Fibroblast of skin of left quadriceps (primary cell): Measurements from ENCODE around the gene EIPR1.
"Not testable (repeated sequence)": the region's sequence is repeated elsewhere in the genome, so short reads cannot be mapped to it uniquely, and the experiment has no call there.

ENCODE experiments used
- DNase-seq, 2 experiments: peaks; one replicate each; pipeline ENCODE4 v3.0.0-alpha.2; 2013; ENCODE audit warnings: low read depth in 2 of 2

EIPR1 gene

DNA sequence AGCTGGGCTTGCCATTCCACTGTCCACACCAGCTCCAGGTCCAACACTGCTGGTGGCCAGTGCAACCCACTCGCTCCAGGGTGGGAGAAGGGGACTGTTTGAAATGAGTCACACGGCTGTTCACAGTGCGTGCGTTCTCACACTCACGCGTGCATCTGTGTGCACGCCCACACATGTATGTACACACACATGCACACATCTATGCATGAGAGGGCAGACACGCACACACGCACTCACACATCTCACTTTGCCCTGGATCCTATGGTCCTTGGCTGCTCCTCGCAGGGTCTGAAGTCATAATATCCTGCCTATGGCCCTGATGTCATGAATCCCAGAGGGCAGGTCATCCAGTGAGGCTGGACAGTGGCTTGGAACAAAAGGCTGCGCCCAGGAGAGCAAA lies 182.8 kb downstream of the EIPR1 start:
- no peak for DNase-seq

DNA sequence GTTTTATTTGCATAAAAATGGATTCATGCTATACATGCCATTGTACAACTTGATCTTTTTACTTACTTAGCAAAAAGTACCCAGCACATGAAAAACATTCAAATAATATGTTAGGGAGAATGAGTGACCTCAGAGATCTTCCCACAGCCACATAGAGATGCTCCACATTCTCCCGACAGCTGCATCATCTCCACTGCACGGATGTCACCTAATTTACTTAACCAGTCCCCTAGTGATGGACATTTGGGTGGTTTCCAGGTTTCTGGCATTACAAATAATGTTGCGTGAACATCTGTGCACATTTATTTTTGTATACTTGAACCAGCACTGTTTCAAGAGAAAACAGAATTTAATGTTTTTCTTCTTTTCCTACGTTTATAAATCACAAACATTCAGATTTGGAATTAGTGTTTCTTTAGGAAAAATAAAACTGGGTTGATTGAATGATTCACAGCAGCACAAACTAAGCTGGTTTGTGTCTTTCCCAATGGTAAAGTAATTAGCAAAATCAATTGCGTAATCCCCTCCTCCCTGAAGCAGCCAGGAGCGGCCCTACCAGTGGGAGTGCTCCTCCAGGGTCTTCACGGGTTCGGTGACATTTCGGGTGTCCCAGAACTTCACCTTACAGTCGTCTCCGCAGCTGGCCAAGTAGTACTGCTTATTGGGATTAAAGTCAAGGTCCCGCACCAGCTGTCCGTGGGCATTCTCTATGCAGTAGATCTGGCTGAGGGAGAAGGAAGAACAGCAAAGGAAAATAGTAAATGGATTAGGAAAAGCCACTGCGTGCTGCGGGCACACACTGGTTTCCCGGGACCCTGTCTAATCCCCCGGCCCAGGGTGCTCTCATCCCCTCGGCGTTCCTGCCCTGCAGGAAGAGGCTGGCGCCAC lies 183.9 kb downstream of the EIPR1 start:
- DNase-seq = no peak

DNA sequence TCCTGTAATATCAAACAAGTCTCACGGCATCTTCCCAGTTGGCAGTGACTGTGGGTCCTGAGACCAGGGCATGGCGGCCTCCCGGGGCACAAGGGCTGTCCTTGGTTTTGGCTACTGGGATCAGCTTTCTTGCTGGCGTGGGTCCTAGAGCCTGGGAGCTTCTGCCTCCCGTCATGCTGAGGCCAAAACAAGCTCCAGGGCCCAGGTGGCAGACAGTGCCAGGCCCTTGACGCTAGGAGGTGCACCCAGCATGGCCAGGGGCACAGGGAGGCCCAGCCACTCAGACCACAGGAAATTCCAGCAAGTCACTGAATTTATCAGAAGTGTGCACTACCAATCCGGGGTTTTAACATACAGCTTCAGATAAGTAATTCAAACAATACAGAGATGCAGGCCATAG lies 184.7 kb downstream of the EIPR1 start:
- DNase-seq = no peak

DNA sequence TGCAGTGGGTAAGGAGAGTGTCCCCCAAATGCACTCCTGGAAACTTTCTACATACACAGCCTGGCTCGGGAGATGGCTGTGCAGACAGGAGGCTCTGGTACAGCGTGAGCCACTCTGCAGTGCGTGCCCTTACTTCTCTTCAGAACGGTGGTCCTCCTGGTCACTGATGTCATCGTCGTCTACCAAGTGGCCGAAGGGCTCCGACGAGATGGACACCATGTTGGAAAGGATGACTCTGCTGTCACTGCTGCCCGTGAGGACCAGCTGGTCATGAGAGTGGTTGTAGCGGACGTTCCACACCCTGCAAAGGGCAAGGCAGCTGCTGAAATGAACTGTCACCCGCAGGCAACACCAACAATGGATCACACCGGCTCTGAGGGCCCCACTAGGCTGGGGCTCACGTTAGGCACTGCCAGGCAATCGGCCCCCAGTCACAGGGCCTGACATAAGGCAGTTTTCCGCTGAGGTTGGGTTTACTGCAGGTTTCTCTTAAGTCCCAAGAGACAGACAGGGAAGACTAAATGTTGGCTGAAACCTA lies 185.3 kb downstream of the EIPR1 start:
- DNase-seq = no peak

DNA sequence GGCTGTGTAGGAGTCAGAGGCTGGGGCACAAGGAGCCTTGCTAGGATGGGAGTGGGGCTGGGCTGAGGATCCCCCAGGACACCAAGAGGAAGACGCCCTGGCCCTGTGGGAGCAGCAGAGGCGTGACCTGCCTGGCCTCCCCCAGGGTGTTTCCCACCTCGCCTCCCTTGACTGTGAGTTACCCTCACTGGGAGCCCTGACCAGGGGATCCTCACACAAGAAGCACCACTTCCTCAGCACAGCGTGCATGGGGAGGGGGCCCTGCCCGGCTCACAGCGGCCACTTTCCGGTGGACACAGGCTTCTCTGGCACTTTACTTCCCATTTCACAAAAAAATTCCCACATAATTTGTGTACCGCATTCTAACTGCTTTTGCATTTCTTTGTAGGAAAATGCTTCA lies 187.7 kb downstream of the EIPR1 start:
- DNase-seq = no peak

DNA sequence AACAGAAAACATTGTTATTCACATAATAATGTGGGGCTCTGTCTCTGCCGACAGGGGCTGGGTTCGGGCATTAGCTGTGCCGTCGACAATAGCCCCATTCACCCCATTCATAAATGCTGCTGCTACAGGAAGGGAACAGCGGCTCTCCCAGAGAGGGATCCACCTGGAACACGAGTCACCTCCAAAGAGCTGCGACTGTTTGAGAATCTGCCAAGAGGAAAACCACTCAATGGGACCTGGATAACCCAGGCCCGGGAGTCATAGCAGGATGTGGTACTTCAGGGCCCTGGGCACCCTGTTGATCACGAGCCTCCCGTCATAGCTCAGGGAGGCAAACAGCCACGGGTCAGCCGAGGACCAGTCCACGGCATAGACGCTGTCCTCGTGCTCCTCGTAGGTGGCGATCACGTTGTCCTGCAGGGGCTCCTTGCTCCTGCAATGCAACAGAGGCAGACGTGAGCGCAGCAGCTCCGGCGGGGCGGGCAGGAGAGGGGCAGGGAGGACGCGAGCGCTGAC lies 188.5 kb downstream of the EIPR1 start:
- DNase-seq = no peak

DNA sequence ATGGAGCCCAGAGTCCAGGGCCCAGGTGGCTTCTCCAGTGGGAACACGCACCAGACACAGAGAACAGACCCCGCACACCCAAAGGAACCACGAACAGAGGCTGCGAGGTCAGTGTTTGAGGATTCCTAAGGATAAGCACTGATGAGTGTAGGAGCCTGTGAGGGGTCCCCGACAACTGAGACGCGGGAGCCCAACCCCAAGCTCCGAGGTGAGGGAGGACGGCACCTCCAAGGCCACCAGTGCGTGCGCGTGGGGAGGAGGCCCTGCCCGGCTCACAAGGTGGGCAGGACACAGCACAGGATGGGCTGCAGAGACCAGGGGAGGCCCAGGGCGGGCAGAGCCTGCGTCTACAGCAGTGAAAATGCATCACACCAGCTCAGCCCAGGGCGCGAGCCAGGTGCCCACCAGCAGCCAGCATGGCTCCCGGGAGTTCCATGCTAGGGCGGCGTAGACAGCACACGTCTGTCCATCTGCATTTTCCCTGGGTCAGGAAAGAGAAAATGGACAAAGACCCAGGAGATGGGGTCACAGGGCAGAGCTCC lies 189.1 kb downstream of the EIPR1 start:
- DNase-seq = no peak

DNA sequence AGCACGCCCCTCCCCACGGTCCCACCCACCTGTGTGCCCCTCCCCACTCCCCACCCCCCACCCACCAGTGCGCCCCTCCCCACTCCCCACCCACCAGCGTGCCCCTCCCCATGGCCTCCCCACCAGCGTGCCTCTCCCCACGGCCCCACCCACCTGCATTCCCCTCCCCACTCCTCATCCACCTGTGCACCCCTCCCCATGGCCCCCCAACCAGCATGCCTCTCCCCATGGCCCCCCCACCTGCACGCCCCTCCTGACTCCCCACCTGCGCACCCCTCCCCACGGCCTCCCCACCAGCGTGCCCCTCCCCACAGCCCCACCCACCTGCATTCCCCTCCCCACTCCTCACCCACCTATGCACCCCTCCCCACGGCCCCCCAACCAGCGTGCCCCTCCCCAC lies 190.2 kb downstream of the EIPR1 start:
- DNase-seq = no peak

DNA sequence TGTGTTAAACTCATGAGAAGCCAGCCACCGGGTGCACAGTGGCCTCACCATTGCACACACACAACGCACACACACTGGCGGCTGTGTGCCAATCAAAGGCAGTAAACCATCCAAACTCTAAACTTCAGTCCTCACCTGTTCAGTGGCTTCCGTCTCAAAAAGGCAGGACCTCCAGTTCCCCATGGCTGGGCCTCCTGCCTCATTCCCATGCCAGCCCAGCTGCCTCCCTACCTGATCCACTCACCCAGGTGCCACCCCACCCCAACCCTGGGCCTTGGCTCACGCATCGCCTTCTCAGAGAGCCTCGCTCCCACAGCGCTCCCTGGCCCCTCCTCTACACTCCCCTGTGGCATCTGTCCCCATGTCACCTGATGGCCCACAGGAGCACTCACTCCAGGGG lies 190.9 kb downstream of the EIPR1 start:
- no peak for DNase-seq

DNA sequence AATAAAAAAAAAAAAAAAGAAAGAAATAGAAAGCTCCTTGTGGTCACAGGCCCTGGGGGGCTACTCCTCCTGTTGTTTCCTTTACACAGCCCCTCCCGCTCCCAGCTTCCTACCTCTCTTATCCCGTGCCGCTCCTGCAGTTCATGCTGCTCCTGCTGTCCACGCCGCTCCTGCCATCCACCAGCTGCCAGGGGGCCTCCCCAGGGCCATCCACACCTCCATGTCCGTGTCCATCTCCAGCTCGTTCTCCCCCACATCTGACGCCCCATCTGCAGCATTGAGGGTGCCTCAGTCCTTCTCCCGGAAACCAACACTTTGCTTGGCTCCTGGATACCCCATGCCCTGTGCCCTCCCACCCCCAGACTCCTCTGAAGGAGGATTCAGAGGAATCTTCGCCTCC lies 191.7 kb downstream of the EIPR1 start:
- DNase-seq = no peak

DNA sequence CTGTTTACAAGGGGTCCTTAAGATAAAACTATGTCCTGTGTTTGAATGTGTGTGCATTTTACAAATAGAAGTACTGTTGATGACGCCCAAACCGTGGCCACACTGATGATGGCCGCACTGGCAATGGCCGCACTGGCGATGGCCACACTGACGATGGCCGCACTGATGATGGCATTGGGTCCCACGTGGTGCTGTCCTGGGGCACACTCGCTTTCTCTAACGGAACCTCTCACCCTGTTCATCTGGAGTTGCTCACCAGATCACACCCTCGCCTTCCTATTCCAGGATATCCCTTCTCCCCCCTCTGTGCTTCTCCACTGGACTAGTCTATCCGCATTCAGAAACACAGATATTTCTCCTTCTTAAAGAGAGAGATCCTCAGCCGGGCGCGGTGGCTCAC lies 192.4 kb downstream of the EIPR1 start:
- no peak for DNase-seq

DNA sequence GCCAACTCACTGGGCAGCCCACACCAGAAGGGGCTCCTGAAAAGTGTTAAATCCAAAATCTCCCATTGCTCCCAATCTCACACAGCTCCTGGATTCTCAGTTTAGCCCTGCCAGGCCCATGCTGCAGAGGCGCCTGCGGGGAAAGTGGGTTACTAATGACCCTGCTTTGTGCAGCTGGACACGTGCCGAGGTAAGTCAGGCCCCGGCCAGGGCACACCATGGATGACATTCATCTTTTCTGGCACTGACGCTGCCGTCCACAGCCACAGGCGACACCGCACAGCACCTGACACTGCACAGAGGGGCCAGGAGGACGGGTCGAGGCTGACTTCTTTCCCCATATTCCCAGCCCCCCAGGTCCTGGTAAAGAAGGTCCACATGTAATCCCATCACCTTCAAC lies 193.5 kb downstream of the EIPR1 start:
- no peak for DNase-seq

DNA sequence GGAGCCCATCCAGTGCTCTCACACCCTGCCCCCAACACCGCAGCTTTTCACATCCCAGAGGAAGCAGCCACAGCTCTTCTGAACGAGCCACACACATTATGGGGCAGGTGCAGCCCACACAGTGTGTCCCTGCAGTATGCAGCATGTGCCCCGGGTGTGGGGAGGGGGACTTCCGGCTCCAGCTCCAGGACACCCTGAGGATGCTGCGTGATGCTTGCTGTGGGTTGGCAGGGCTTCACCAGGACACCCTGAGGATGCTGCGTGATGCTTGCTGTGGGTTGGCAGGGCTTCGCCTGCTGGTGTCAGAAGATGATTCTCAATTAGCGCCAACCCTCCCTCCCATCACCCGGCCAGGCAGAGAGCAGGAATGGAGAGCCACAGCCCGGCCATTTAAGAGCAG lies 193.9 kb downstream of the EIPR1 start:
- no peak for DNase-seq

DNA sequence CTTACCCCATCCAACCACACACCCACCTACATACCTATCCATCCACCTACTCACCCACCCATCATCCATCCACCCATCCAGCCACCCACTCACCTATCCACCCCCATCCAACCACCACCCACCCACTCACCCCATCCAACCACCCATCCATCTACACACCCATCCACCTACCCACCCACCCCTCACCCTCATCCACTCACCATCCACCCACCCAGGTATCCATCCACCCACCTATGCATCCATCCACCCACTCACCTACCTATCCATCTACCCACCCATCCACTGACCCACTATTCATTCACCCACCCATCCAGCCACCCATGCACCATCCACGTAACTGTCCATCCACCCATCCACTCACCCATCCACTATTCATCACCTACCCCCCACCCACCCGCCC lies 194.8 kb downstream of the EIPR1 start:
- DNase-seq = no peak

DNA sequence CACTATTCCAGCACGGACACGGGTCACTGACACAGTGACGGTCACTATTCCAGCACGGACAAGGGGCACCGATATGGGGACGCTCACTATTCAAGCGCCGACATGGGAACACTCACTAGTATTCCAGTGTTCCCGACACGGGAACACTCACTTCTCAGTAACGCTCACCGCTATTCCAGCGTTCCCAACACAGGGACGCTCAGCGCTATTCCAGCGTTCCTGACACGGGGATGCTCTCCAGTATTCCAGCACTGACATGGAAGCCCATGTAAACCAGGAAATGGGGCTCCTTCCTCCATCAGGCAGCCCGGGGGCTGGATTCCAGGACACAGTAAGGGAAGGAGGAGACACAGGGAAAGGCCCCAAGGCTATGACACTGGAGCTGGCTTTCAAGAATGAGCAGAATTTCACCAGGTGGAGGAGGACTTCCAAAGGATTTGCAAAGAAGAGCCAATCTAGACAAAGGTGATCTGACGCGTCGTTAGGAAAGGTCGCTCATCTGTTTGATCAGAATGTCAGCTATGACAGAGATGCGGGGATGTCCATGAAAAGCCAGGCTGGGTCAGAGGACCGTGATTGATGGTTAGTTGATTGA lies 196.1 kb downstream of the EIPR1 start:
- no peak for DNase-seq

DNA sequence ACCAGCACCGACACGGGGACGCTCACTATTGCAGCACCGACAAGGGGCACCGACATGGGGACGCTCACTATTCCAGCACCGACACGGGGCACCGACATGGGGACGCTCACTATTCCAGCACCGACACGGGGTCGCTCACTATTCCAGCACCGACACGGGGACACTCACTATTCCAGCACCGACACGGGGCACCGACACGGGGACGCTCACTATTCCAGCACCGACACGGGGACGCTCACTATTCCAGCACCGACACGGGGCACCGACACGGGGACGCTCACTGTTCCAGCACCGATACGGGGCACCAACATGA lies 196.8 kb downstream of the EIPR1 start:
- not testable (repeated sequence) for DNase-seq

DNA sequence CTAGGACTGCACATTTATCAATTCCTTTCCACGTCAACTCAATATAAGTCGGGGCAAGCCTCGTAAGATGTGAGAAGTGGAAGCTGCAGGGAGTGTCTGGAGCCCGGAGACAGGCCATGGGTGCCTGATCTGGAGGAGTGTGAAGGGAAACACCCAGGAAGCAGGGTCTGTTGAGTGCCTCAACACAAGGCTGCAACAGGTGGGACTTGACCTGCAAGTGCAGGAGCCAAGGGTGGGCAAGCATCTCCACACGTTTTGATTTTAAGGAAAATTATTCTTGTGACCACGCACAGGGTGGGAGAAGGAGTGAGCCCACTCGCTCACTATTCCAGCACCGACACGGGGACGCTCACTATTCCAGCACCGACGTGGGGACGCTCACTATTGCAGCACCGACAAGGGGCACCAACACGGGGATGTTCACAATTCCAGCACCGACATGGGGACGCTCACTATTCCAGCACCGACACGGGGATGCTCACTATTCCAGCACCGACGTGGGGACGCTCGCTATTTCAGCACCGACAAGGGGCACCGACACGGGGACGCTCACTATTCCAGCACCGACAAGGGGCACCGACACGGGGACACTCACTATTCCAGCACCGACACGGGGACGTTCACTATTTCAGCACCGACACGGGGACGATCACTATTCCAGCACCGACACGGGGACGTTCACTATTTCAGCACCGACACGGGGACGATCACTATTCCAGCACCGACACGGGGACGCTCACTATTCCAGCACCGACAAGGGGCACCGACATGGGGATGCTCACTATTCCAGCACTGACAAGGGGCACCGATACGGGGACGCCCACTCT lies 197.3 kb downstream of the EIPR1 start:
- no peak for DNase-seq

DNA sequence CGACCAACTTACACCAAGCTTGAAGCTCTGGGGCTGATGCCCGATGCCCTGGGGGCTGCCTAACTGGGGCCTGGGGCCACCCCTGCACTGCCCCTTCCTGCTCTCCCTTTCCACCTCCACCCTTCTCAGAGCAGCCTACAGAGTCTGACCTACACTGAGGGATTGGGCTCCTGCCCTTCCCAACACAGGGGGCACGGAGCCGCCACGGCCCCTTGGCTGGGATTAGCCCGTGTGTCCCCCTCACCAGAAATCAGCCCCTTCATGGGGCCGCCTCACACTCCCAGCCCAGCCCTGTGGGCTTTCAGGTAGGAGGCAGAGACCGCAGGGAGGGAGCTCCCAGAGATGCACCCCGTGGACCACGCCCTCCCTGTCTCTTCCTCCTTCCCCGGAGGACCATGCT lies 198.0 kb downstream of the EIPR1 start:
- DNase-seq = no peak

DNA sequence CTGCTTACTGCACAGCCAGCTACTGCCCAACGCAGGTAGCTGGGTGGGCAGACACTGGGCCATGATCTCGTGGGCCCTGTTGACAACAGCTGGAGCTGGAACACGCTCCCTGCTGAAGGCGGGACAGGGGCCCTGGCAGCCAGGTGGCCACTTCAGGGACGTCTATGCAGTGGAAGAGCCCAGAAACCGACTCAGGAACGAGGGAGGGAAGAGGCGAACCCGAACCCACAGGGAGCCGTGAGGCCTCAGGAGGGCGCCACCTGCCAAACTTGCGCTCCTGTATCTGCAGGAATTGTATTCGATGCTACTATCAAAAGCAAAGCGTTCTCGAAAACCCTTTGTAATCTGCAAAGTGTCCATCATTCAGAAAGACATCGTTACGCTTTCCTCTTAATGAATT lies 198.4 kb downstream of the EIPR1 start:
- DNase-seq = no peak

DNA sequence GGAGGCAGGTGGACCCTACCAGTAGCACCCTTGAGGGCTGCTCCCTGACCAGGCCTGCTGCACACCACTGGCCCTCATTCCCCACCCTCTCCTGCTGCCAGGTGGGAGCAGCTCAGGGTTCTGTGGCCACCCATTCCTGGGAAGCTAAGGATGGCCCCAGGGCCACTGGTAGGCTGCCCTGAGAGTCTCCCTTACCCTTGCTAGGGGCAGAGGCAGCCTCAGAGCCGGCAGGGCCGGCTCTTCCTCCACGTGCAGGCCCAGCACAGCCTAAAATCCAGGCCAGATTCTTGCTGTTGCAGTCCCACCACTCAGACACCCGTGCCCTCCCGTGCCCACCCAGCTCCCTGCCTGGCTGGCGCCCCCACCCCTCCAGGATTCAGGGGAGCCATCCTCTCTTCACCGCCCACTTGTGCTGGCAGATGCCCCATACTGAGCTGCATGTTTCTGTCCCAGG lies 199.0 kb downstream of the EIPR1 start:
- DNase-seq = no peak

DNA sequence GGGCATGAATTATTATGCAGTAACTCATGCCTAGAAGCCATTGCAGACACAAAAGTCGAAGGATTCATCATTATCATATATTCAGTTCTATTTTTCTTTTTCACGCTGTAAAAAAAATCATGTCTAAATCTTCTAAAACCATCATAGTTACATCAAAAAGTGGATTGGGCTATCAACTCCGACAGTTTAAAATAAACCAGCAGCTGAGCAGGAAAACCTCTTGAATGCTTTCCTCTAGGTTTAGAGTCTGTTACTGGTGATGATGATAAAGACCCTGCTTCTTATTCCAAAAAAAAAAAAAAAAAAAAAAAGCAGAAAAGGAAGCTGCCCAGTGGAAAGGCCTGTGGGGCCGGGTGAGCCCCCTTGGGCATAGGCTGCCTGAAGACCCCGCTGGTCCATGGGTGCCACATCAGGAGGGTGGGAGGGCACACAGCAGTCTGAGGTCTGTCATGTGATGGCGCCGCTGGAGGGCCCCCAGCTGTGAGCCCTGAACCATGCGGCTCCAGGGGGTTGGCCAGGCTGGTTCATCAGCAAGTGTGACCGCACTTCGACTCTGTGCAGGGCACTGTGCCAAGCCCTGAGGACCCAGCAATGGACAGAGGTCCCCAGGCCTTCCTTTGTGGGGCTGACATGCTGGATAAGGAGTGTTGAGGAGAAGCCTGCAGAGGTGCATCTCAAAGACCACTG lies 199.6 kb downstream of the EIPR1 start:
- DNase-seq = no peak
